ENCODE measurements around the gene CAMK4. TPM values are rescaled to one million over a fixed set of nuclear protein-coding genes. Genes with fewer than 3 reads are reported as not detected.

Gene CAMK4
- total RNA-seq, 1 donor from 2014 or later, result 49.5 TPM

DNA sequence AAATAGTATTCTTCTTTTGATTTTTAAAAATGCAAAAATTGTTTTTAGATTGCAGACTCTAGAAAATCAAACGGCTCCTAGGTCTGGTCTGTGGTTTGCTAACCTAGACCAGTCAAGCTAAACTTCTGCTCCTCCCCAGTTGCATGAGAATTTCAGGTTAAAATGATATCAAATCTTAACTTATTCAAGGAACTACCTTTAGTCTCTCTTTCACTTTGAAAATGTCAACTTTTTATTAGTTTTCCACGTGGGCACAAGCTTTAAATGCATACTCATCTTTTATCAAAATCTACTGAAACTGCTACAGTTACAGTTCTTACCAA is 8.8 kb downstream of the CAMK4 start:
- H3K9me3 Mint-ChIP-seq, result no peaks in the 10 kb centered on the region
- peak overlapping the region; percentile 89 for H3K27ac Mint-ChIP-seq
- intact Hi-C loops (cut with micrococcal nuclease), result loop anchor here (1.0 to 5.0 kb wide), 4 partner anchors 8 to 924 kb away; partner anchors contain the start of genes NREP and WDR36
- peak overlapping the region; percentile 66 for H3K4me3 Mint-ChIP-seq
- H3K36me3 Mint-ChIP-seq (ENCODE audit: low read depth), result peaks cover 16% of the 10 kb centered on the region
- no peaks in the 10 kb centered on the region for H3K27me3 Mint-ChIP-seq
- DNase-seq, result peak; percentile 61
- peaks cover 81% of the 10 kb centered on the region for H3K4me1 Mint-ChIP-seq

- H3K4me3 Mint-ChIP-seq, result peak overlapping the region; percentile 63
- H3K36me3 Mint-ChIP-seq (ENCODE audit: low read depth), result peaks cover 14% of the 10 kb centered on the region
- no peak for DNase-seq
- H3K4me1 Mint-ChIP-seq, result peaks cover 80% of the 10 kb centered on the region
- H3K9me3 Mint-ChIP-seq, result no peaks in the 10 kb centered on the region
- intact Hi-C loops (cut with micrococcal nuclease), result loop anchor here (1.0 to 5.0 kb wide), 4 partner anchors 23 to 923 kb away; partner anchors contain the start of genes NREP and WDR36
- H3K27me3 Mint-ChIP-seq, result no peaks in the 10 kb centered on the region
- peak overlapping the region; percentile 85 for H3K27ac Mint-ChIP-seq
Observed at GRCh38 chr5:111234125-111234524, 9.9 kb downstream of the CAMK4 start.

- peak; percentile 58 for DNase-seq
- intact Hi-C loops (cut with micrococcal nuclease), result loop anchor here (2.0 kb wide), 1 partner anchor 101 kb away; no protein-coding TSS in a partner anchor
- peak overlapping the region; percentile 73 for H3K4me3 Mint-ChIP-seq
- H3K9me3 Mint-ChIP-seq, result no peaks in the 10 kb centered on the region
- no peaks in the 10 kb centered on the region for H3K27me3 Mint-ChIP-seq
- peaks cover 12% of the 10 kb centered on the region for H3K36me3 Mint-ChIP-seq (ENCODE audit: low read depth)
- peak overlapping the region; percentile 92 for H3K27ac Mint-ChIP-seq
- H3K4me1 Mint-ChIP-seq, result peaks cover 71% of the 10 kb centered on the region
Observed at GRCh38 chr5:111235635-111236034, 11.5 kb downstream of the CAMK4 start.

DNA sequence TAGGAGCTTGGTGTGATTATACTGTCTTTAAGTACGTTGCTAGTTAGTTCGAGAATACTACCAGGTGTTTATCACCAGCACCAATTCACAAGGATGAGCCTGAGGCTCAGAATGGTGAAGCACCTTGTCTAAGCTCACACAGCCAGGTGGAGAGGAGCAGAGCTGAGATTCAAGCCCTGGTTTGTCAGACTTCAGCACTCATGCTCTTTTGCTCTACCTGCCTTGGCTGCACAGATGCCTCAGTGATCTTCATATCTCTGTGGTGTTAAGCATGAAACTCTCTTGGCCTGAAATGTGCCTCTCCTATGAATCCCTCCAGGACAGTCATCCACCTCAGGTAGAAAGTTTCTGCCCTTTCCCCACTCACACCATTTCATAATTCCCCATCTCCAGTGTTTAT is 12.2 kb downstream of the CAMK4 start:
- peak overlapping the region; percentile 73 for H3K4me3 Mint-ChIP-seq
- peak; percentile 63 for DNase-seq
- no peaks in the 10 kb centered on the region for H3K27me3 Mint-ChIP-seq
- no peaks in the 10 kb centered on the region for H3K9me3 Mint-ChIP-seq
- intact Hi-C loops (cut with micrococcal nuclease), result loop anchor here (2.0 kb wide), 1 partner anchor 100 kb away; no protein-coding TSS in a partner anchor
- H3K36me3 Mint-ChIP-seq (ENCODE audit: low read depth), result peaks cover 15% of the 10 kb centered on the region
- H3K27ac Mint-ChIP-seq, result peak overlapping the region; percentile 92
- H3K4me1 Mint-ChIP-seq, result peaks cover 67% of the 10 kb centered on the region

GRCh38 chr5:111236995-111237394 is 12.8 kb downstream of the CAMK4 start:
- intact Hi-C loops (cut with micrococcal nuclease), result loop anchor here (1.0 to 2.0 kb wide), 3 partner anchors 9 to 100 kb away; no protein-coding TSS in a partner anchor
- H3K9me3 Mint-ChIP-seq, result no peaks in the 10 kb centered on the region
- peak; percentile 71 for DNase-seq
- H3K36me3 Mint-ChIP-seq (ENCODE audit: low read depth), result peaks cover 19% of the 10 kb centered on the region
- peak overlapping the region; percentile 92 for H3K27ac Mint-ChIP-seq
- H3K4me3 Mint-ChIP-seq, result peak overlapping the region; percentile 73
- peaks cover 69% of the 10 kb centered on the region for H3K4me1 Mint-ChIP-seq
- no peaks in the 10 kb centered on the region for H3K27me3 Mint-ChIP-seq

DNA sequence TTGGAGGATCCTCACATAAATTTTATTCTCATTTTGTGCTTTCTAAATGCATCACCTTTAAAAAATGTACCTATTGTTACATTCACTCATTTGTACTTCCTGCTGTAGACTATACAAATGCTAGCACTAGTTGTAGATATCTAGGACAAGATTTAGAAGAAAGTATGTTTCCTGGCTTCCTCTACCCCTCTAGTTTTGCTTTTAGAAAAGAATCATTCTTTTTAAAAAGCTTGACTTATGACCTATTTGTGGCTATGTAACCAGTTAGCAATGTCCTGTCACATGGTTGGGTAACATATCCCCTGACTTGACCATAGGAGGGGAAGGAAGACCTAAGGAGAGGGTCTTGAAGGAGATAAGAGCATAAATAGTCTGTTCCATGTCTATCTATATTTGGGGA is 13.3 kb downstream of the CAMK4 start:
- Mint-ChIP-seq H3K4me1 (peaks cover 68% of the 10 kb centered on the region), H3K4me3 (peak overlapping the region; percentile 73), H3K36me3 (ENCODE audit: low read depth) (peaks cover 19% of the 10 kb centered on the region), H3K9me3 (no peaks in the 10 kb centered on the region), H3K27me3 (no peaks in the 10 kb centered on the region), H3K27ac (peak overlapping the region; percentile 92)
- intact Hi-C loops (cut with micrococcal nuclease), result loop anchor here (1.0 to 2.0 kb wide), 3 partner anchors 9 to 99 kb away; no protein-coding TSS in a partner anchor
- DNase-seq, result no peak

GRCh38 chr5:111238431-111239225 is 14.4 kb downstream of the CAMK4 start:
- Mint-ChIP-seq H3K27me3 (no peaks in the 10 kb centered on the region), H3K36me3 (ENCODE audit: low read depth) (peaks cover 24% of the 10 kb centered on the region), H3K4me1 (peaks cover 71% of the 10 kb centered on the region), H3K9me3 (no peaks in the 10 kb centered on the region), H3K27ac (peak overlapping the region; percentile 92), H3K4me3 (peak overlapping the region; percentile 73)
- intact Hi-C loops (cut with micrococcal nuclease), result no loop called here
- DNase-seq, result no peak

- H3K27me3 Mint-ChIP-seq, result no peaks in the 10 kb centered on the region
- H3K4me3 Mint-ChIP-seq, result no peak overlapping the region
- H3K4me1 Mint-ChIP-seq, result peaks cover 56% of the 10 kb centered on the region
- H3K9me3 Mint-ChIP-seq, result no peaks in the 10 kb centered on the region
- H3K27ac Mint-ChIP-seq, result no peak overlapping the region
- intact Hi-C loops (cut with micrococcal nuclease), result no loop called here
- H3K36me3 Mint-ChIP-seq (ENCODE audit: low read depth), result peaks cover 28% of the 10 kb centered on the region
- no peak for DNase-seq
Observed at GRCh38 chr5:111241696-111242095, 17.5 kb downstream of the CAMK4 start.

- no peak for DNase-seq
- Mint-ChIP-seq H3K4me1 (peaks cover 48% of the 10 kb centered on the region), H3K27ac (no peak overlapping the region), H3K9me3 (no peaks in the 10 kb centered on the region), H3K36me3 (ENCODE audit: low read depth) (peaks cover 29% of the 10 kb centered on the region), H3K4me3 (no peak overlapping the region), H3K27me3 (no peaks in the 10 kb centered on the region)
- intact Hi-C loops (cut with micrococcal nuclease), result no loop called here
Observed at GRCh38 chr5:111242606-111243005, 18.4 kb downstream of the CAMK4 start.

DNA sequence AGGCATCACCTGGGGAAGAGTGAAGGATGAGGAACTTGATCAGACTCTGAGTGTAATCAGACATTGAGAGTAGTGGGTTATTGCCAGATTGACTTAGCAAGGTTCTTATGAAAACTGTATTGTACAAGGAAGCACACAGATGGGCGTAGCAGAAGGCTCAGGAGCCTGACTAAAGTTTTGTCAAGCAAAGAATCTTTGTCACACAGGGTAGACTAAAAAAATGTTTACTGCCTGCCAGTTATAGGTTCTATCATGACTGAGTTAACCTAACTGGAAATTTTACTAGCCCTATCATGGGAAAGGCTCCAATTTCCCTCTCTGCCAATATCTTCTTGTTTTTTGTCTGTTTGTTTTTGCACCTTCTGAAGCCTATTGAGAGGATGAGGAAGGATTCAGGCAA is 19.1 kb downstream of the CAMK4 start:
- Mint-ChIP-seq H3K4me3 (no peak overlapping the region), H3K36me3 (ENCODE audit: low read depth) (peaks cover 29% of the 10 kb centered on the region), H3K4me1 (peaks cover 45% of the 10 kb centered on the region), H3K27me3 (no peaks in the 10 kb centered on the region), H3K9me3 (no peaks in the 10 kb centered on the region), H3K27ac (no peak overlapping the region)
- no peak for DNase-seq
- intact Hi-C loops (cut with micrococcal nuclease), result no loop called here

GRCh38 chr5:111245654-111246053 is 21.5 kb downstream of the CAMK4 start:
- intact Hi-C loops (cut with micrococcal nuclease), result loop anchor here (1.0 kb wide), 2 partner anchors 8 to 9 kb away; no protein-coding TSS in a partner anchor
- Mint-ChIP-seq H3K4me3 (peak overlapping the region; percentile 13), H3K27ac (peak overlapping the region; percentile 4), H3K36me3 (ENCODE audit: low read depth) (peaks cover 32% of the 10 kb centered on the region), H3K4me1 (peaks cover 49% of the 10 kb centered on the region), H3K27me3 (no peaks in the 10 kb centered on the region), H3K9me3 (no peaks in the 10 kb centered on the region)
- peak; percentile 53 for DNase-seq

DNA sequence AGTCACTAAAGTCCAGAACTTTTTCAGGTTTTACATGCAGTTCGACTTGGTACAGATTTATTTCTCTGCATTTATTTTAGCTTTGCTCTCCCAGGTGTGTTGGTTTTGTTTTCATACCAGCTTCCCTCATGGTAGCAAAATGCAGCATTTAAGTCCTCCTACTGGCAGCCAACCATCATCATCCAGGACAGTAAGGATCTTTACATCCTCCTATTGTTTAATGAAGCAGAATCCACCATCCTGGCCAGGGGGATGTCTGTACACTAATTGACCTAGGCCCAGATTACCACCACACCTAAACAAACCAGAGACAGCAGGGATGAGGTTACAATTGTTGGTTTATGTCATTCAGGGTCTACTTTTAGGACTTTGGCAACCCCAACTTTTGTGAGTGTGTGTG is 22.3 kb downstream of the CAMK4 start:
- peaks cover 34% of the 10 kb centered on the region for H3K36me3 Mint-ChIP-seq (ENCODE audit: low read depth)
- peak overlapping the region; percentile 21 for H3K27ac Mint-ChIP-seq
- H3K9me3 Mint-ChIP-seq, result no peaks in the 10 kb centered on the region
- peak; percentile 53 for DNase-seq
- no peaks in the 10 kb centered on the region for H3K27me3 Mint-ChIP-seq
- peak overlapping the region; percentile 13 for H3K4me3 Mint-ChIP-seq
- H3K4me1 Mint-ChIP-seq, result peaks cover 54% of the 10 kb centered on the region
- intact Hi-C loops (cut with micrococcal nuclease), result loop anchor here (1.0 kb wide), 2 partner anchors 8 to 9 kb away; no protein-coding TSS in a partner anchor

DNA sequence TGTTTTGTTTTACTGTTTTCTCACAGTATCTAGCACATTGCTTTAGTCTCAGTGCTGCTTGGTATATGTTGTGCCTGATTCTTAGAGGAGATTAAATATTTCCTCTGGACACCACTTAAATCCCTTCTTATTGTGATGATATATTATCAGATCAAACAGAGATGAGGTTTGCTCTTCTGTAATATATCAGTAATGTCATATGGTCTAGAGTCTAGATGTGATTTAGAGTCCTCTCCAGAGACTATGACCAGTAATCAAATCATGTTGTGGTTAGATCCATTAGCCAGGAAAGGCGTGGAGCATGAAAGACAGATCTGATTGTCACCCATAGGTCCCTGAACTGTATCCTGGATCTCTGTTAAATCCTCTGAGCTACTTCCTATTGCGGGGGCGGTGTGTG is 24.4 kb downstream of the CAMK4 start:
- Mint-ChIP-seq H3K4me1 (peaks cover 57% of the 10 kb centered on the region), H3K4me3 (peak overlapping the region; percentile 12), H3K27me3 (no peaks in the 10 kb centered on the region), H3K9me3 (no peaks in the 10 kb centered on the region), H3K27ac (no peak overlapping the region), H3K36me3 (ENCODE audit: low read depth) (peaks cover 28% of the 10 kb centered on the region)
- peak; percentile 29 for DNase-seq
- intact Hi-C loops (cut with micrococcal nuclease), result no loop called here

- Mint-ChIP-seq H3K27ac (peak overlapping the region; percentile 39), H3K4me1 (peaks cover 64% of the 10 kb centered on the region), H3K9me3 (no peaks in the 10 kb centered on the region), H3K36me3 (ENCODE audit: low read depth) (peaks cover 22% of the 10 kb centered on the region), H3K4me3 (no peak overlapping the region), H3K27me3 (no peaks in the 10 kb centered on the region)
- DNase-seq, result no peak
- intact Hi-C loops (cut with micrococcal nuclease), result no loop called here
Observed at GRCh38 chr5:111251921-111252320, 27.7 kb downstream of the CAMK4 start.

Measured in activated CD4-positive, alpha-beta T cell treated with anti-CD3 and anti-CD28 coated beads, Interleukin-2, amount 10 ng/mL, durations not matched to agents 24 days and 14 days (primary cell).